HG03039 (cell line): ENCODE data around the gene DACT3.

ENCODE experiments used
- ATAC-seq: cut with Tn5 transposase; IDR thresholded peaks from one replicate; pipeline ENCODE4 v1.9.1; 2021; ENCODE audit warnings: mild to moderate bottlenecking, moderate library complexity; ENCODE audit not compliant: unreplicated experiment

DACT3 gene

GRCh38 chr19:46614114-46614722, 46.8 kb downstream of the DACT3 start:
- ATAC-seq: no peak

- ATAC-seq: no peak
Observed at GRCh38 chr19:46613525-46613924, 47.5 kb downstream of the DACT3 start.

- ATAC-seq: no peak
Observed at GRCh38 chr19:46611776-46612175, 49.2 kb downstream of the DACT3 start.

- no peak for ATAC-seq
Observed at GRCh38 chr19:46610851-46611770, 49.9 kb downstream of the DACT3 start.

GRCh38 chr19:46610413-46610775, 50.6 kb downstream of the DACT3 start:
- ATAC-seq: no peak

- no peak for ATAC-seq
Observed at GRCh38 chr19:46609511-46610412, 51.2 kb downstream of the DACT3 start.

- ATAC-seq: no peak
Observed at GRCh38 chr19:46608581-46609345, 52.2 kb downstream of the DACT3 start.

- ATAC-seq: no peak
Observed at GRCh38 chr19:46608178-46608577, 52.8 kb downstream of the DACT3 start.

GRCh38 chr19:46607448-46607841, 53.5 kb downstream of the DACT3 start:
- ATAC-seq: no peak

- no peak for ATAC-seq
Observed at GRCh38 chr19:46606681-46607447, 54.1 kb downstream of the DACT3 start.

GRCh38 chr19:46606019-46606418, 55.0 kb downstream of the DACT3 start:
- no peak for ATAC-seq

GRCh38 chr19:46605356-46605821, 55.6 kb downstream of the DACT3 start:
- ATAC-seq: no peak

GRCh38 chr19:46604781-46605355, 56.1 kb downstream of the DACT3 start:
- ATAC-seq: no peak

GRCh38 chr19:46603752-46604231, 57.2 kb downstream of the DACT3 start:
- ATAC-seq: no peak

GRCh38 chr19:46603195-46603637, 57.8 kb downstream of the DACT3 start:
- ATAC-seq: no peak

- ATAC-seq: no peak
Observed at GRCh38 chr19:46602392-46603194, 58.4 kb downstream of the DACT3 start.

- ATAC-seq: no peak
Observed at GRCh38 chr19:46601318-46602224, 59.4 kb downstream of the DACT3 start, which contains the start of gene CALM3. TSS of gene CALM3 (plus strand) at chr19:46601330. CDS start at chr19:46601435, 105 bp downstream.
